GM18505 (cell line): Measurements from ENCODE around the gene RAD50.

Source experiments
- ATAC-seq: cut with Tn5 transposase; IDR thresholded peaks from one replicate; pipeline ENCODE4 v1.9.1; 2021; ENCODE audit not compliant: unreplicated experiment
- POLR2A ChIP-seq: IDR thresholded peaks from 4 replicates; pipeline ENCODE4 v1.6.1; 2011; ENCODE audit warnings: borderline replicate concordance; ENCODE audit not compliant: insufficient read depth, insufficient read length; ENCODE audit errors: extremely low read depth

The RAD50 gene

GRCh38 chr5:132675936-132676689, 119.3 kb downstream of the RAD50 start:
- TF ChIP-seq POLR2A = no peak
- ATAC-seq = no peak

DNA sequence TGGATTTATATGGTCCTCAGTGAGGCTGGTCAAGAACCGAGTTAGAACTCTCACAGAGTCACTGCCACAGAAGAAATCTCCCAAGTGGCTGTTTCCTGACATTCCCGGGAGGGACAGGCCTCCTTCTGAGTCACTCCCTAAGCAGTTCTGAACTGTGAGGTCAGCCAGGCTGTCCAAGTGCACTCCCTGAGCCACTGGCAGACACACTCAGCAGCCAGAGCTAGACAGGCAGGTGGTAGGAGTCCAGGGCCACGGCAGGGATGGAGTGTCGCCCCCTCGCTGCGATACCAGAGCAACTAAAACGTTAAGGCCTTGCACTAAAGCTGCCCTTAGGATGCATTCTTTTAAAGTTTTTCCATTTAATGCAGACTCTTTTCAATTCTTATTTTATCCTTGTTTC, 120.4 kb downstream of the RAD50 start:
- no peak for ATAC-seq
- no peak for TF ChIP-seq POLR2A

DNA sequence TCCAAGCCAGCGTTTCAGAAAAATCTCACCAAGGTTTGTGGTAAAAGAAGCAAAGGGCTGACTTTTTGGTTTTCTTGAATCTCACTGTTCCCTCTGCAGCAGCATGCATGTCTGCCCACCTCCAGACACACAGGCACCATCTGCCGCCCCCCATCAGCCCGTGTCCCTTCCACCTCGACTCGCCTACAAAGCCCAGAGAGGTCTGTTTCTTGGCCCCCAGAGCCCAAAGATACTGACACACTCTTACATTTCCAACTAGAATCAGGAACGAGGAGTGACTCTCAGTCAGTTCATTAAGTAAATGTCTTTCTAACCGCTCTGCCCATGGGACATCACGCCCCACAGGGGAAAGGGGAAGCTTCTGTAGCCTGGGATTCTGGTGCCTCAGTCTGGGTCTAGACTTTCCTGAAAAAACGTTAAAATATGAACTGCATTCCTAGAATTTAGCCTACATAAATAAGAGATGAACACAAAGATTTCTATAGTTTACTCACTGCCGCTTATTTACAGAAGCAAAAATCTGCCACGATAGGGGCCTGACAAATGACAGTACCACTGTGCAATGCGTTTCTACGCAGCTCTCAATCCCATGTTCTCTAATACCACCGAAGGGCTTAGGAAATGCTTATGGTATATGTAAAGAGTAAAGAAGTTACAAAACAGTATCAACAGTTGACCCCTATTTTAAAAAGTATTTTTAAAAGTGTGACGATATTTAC, 121.1 kb downstream of the RAD50 start:
- TF ChIP-seq POLR2A = no peak
- no peak for ATAC-seq

GRCh38 chr5:132678735-132679134, 122.0 kb downstream of the RAD50 start:
- no peak for ATAC-seq
- TF ChIP-seq POLR2A = no peak

DNA sequence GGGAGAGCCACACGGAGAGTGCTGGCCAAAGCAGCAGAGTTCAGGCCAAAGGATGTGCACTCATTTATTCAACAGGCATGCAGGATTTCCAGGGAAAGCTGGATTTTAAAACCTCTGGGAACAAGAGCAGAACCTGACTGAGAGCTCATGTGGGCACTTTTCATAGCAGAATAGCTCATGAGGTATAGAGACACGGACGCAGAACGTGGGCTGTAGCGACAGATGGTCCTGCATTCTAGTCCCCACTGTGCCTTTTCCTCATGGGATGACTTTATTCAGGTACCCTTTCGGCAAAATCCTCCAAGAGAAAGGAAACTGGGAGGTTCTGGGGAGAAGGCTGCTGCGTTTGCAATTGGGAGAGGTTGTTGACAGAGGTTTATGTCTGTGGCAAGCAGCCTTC, 122.4 kb downstream of the RAD50 start:
- ATAC-seq = no peak
- TF ChIP-seq POLR2A = no peak

DNA sequence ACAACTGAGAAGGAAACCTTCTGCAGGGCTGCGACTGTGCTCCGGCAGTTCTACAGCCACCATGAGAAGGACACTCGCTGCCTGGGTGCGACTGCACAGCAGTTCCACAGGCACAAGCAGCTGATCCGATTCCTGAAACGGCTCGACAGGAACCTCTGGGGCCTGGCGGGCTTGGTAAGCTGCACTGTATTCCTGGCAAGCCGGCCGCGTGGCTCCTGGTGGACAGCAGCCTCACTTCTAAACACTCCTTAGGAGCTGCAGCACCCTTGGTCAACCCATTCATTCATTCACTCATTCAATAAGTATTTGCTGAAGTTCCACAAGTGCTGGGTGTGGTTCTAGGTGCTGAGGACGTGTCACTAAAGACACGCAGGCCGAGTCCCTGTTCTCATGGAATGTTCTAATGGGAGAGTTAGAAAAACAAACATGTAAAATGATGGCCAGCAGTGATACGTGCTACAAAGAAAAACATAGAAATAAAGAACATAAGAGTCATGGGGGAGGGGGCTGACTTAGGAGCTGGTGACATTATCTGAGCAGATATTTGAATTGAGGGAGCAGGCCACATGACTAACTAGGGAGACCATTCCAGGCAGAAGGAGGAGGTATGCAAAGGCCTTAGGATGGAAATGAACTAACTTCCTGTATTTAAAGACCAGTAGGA, 123.1 kb downstream of the RAD50 start:
- no peak for ATAC-seq
- no peak for TF ChIP-seq POLR2A

DNA sequence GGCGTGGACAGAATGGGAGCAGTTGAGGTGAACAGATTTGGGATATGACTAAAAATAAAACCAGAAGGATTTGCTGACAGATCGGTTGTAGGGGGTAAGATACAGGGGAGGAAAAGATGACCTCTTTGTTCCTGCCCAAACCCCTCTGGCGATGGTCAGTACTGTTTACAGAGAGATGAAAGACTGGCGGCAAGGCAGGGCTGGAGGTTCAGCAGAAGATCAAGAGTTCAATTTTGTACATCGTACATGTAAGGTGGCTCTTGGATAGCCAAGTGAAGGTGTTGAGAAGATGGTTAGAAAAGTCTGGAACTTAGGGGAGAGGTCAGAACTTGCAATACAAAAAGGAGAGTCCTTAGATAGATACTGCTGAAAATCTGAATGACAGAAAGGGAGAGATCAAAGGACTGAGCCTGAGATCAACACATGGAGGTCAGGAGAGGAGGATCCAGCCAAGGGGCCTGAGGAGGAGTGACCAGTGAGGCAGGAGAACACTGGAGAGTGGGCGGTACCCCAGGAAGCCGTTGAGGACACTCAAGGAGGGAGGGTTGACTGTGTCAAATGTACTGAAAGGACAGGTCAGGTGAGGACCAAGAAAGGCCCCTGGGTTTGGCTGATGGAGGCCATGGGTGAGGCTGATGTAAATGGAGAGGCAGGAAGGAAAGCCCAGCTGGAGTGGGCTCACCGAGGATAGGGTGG, 124.2 kb downstream of the RAD50 start:
- TF ChIP-seq POLR2A = no peak
- no peak for ATAC-seq

DNA sequence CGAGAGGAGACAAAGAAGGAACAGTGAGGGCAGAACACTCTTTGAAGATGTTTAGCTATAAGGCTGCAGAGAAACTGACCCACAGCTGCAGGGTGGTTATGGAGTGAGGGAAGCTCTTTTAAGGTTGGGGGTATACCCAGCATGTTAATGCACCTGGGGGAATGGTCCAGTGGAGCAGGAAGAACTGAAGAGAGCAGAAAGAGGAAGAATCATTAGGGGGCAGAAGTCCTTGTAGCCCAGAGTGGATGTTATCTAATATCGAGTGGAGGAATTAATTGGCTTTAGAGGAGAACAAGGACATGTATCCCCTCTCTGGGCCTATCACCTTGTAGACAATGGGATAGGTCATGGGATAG, 124.7 kb downstream of the RAD50 start:
- TF ChIP-seq POLR2A = no peak
- no peak for ATAC-seq

DNA sequence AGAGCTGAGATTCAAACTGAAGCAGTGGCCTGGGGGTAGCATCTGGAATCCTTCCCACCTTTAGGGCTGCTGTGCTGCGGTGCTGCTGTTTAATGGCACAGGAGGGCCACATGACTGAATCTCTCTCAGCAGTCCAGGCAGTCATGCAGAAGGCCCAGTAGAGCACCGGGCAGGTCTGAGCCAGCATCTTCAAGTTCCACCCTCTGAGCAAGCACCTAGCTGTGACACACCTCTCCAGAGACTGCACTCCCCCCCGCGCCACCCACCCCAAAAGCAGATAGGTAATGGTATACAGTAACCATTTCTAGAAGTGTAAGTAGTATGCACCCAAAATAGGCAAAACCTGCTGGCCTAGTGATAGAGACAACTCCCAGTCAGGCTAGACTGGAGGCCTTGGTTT, 125.2 kb downstream of the RAD50 start:
- no peak for TF ChIP-seq POLR2A
- no peak for ATAC-seq

DNA sequence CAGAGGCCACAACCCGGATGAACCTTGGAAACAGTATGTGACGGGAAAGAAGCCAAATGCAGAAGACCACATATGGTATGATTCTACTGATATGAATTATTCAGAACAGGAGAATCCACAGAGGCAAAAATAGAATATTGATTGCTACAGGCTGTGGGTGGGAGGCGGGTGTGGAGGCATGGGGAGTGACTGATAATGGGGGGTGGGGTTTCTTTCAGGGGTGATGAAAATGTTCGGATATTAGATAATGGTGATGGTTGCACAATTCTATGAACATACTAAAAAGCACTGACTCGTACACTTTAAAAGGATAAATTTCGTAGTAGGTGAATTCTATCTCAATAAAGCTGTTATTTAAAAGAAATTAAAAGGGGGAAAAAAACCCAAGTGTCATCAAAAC, 127.7 kb downstream of the RAD50 start:
- no peak for ATAC-seq
- TF ChIP-seq POLR2A = no peak

- no peak for ATAC-seq
- TF ChIP-seq POLR2A = no peak
These were observed 128.3 kb downstream of the RAD50 start for GRCh38 chr5:132684922-132685720.

DNA sequence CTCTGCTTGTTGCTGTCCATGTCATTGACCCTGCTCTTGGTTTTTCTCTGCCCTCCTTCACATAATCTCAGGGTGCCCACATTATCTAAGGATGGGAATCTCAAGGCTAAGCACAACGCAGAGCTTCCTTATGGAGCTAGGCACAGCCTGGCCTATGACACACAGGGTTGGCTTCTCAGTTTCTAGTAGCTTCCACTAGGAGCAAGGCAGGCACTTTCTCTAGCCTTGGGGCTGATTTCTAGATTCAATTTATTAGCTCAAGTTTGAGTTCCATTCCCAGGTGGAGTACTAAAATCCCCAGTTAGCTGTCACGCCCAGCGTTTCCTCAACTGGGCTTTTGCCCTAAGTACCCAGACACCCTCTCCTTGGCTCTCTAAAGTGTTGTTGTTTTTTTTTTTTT, 129.4 kb downstream of the RAD50 start:
- no peak for TF ChIP-seq POLR2A
- no peak for ATAC-seq

DNA sequence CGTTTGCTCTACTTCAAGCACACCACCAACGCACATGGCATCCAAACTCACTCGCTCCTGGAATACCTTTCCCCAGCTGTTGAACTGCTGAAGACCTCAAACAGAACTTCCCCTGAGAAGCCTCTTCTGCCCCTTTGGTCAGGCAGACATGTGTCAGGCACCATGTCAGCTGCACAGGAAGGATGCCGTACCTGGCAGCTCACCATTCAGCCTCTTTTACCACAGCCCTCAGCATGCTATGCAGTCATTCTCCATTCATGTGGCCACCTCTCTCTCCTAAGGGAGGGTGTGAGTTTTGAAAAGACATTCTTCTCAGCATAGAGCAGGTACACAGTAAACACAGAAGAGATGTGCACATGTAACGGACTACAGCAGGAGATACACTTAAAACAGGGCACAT, 131.2 kb downstream of the RAD50 start:
- TF ChIP-seq POLR2A = no peak
- ATAC-seq = no peak
